DMS 273 (cell line): ENCODE data around the gene MRPL20.
"Not testable (repeated sequence)": the region's sequence is repeated elsewhere in the genome, so short reads cannot be mapped to it uniquely, and the experiment has no call there.

Source experiments
- DNase-seq: peaks from one replicate; lab custom pipeline; 2025; ENCODE audit not compliant: unreplicated experiment; lab: John Stamatoyannopoulos, UW

MRPL20 gene

GRCh38 chr1:1426496-1427105 lies 19.5 kb upstream of the MRPL20 start:
- peak; percentile 76 for DNase-seq

GRCh38 chr1:1425753-1426495 lies 18.8 kb upstream of the MRPL20 start:
- peak; percentile 65 for DNase-seq

- DNase-seq: no peak
Observed at GRCh38 chr1:1425426-1425752, 18.3 kb upstream of the MRPL20 start.

GRCh38 chr1:1424707-1425106 lies 17.6 kb upstream of the MRPL20 start:
- no peak for DNase-seq

- no peak for DNase-seq
Observed at GRCh38 chr1:1423245-1423597, 16.1 kb upstream of the MRPL20 start.

GRCh38 chr1:1422465-1423244 lies 15.6 kb upstream of the MRPL20 start:
- DNase-seq: peak; percentile 55

- no peak for DNase-seq
Observed at GRCh38 chr1:1421907-1422464, 14.9 kb upstream of the MRPL20 start.

- peak; percentile 88 for DNase-seq
Observed at GRCh38 chr1:1421147-1421906, 14.2 kb upstream of the MRPL20 start, which contains the start of gene ANKRD65. ANKRD65 (minus strand) TSS chr1:1421276; CDS start chr1:1421005, 271 bp downstream.

- no peak for DNase-seq
Observed at GRCh38 chr1:1420654-1421141, 13.6 kb upstream of the MRPL20 start.

- DNase-seq: no peak
Observed at GRCh38 chr1:1419813-1420653, 12.9 kb upstream of the MRPL20 start.

- DNase-seq: no peak
Observed at GRCh38 chr1:1419363-1419812, 12.3 kb upstream of the MRPL20 start.

- DNase-seq: no peak
Observed at GRCh38 chr1:1418464-1419362, 11.6 kb upstream of the MRPL20 start.

- not testable (repeated sequence) for DNase-seq
Observed at GRCh38 chr1:1417825-1418463, 10.9 kb upstream of the MRPL20 start.

- DNase-seq: not testable (repeated sequence)
Observed at GRCh38 chr1:1417396-1417795, 10.3 kb upstream of the MRPL20 start.

- DNase-seq: no peak
Observed at GRCh38 chr1:1415751-1416150, 8.7 kb upstream of the MRPL20 start.

GRCh38 chr1:1412311-1412902 lies 5.3 kb upstream of the MRPL20 start:
- not testable (repeated sequence) for DNase-seq

GRCh38 chr1:1411626-1412025 lies 4.5 kb upstream of the MRPL20 start:
- DNase-seq: no peak

GRCh38 chr1:1410238-1410637 lies 3.1 kb upstream of the MRPL20 start:
- not testable (repeated sequence) for DNase-seq
